ENCODE results near the gene CYP2J2.

The CYP2J2 gene

DNA sequence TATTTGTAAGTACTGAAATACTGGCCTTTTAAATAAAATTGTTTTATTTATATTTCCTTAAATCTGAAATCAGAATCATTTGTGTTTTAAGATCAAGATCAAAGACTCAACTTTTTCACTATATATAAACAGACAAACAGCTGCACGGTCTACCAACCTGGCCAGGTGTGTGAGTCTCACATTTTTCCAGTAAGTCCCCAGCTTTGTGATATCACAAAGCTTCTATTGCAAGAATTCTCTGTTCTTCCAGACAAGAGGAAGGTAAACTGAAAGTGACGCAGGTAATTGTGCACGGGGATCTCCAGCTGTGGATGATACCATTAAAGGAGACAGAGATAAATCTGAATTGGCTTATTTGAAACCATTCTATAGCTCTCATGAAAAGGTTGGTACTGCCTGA, 41.2 kb upstream of the CYP2J2 start:
- DNase-seq, result no peak
- no peaks in the 10 kb centered on the region for H3K36me3 ChIP-seq
- peaks cover 0 to 7% (median 4%) of the 10 kb centered on the region in 4 donors for H3K4me1 ChIP-seq
- no peak overlapping the region for H3K4me3 ChIP-seq
- no peaks in the 10 kb centered on the region for H3K9me3 ChIP-seq
- H3K27ac ChIP-seq, result no peak overlapping the region
- intact Hi-C loops (cut with DNase I; ENCODE audit: low total_unique reads), result loop anchor here (10.0 kb wide), 1 partner anchor 1887 kb away; no protein-coding TSS in a partner anchor
- no peaks in the 10 kb centered on the region for H3K27me3 ChIP-seq
- TF ChIP-seq, protein P1, sequence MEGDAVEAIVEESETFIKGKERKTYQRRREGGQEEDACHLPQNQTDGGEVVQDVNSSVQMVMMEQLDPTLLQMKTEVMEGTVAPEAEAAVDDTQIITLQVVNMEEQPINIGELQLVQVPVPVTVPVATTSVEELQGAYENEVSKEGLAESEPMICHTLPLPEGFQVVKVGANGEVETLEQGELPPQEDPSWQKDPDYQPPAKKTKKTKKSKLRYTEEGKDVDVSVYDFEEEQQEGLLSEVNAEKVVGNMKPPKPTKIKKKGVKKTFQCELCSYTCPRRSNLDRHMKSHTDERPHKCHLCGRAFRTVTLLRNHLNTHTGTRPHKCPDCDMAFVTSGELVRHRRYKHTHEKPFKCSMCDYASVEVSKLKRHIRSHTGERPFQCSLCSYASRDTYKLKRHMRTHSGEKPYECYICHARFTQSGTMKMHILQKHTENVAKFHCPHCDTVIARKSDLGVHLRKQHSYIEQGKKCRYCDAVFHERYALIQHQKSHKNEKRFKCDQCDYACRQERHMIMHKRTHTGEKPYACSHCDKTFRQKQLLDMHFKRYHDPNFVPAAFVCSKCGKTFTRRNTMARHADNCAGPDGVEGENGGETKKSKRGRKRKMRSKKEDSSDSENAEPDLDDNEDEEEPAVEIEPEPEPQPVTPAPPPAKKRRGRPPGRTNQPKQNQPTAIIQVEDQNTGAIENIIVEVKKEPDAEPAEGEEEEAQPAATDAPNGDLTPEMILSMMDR (IDR thresholded peaks at IDR 0.05), result no peak

DNA sequence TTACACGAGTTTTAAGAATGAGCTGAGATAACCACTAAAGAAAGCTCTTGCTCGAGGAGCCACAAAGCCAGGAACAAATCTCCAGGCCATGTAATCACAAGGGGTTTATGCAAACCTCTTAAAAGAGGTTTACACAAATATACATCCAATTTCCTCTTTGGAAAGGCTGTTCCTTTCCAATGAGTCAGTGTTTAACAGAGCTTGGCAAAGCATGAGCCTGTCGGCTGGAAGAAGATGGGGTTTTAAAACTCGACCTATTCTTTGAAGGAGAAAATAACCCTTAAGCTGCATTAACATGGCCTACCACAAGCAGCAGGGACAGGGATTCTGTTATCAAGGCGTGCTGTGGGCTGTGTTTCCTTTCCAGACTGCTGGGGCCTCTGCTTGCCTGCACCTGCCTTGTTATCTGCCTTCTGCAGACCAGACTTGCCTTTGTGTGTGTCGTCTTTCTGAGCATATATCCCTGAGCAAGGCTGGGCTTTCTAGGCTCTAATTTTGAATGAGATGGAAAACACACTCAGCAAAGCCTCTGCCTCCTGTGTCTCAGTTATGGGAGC, 40.6 kb upstream of the CYP2J2 start:
- DNase-seq, result no peak
- H3K4me3 ChIP-seq, result no peak overlapping the region
- H3K9me3 ChIP-seq, result peaks cover 0 to 3% (median 0%) of the 10 kb centered on the region in 3 donors
- intact Hi-C loops (cut with DNase I; ENCODE audit: low total_unique reads), result loop anchor here (10.0 kb wide), 1 partner anchor 1888 kb away; no protein-coding TSS in a partner anchor
- TF ChIP-seq, protein P1 (IDR thresholded peaks at IDR 0.05), result no peak
- H3K4me1 ChIP-seq, result peaks cover 0 to 7% (median 4%) of the 10 kb centered on the region in 4 donors
- no peaks in the 10 kb centered on the region for H3K27me3 ChIP-seq
- no peaks in the 10 kb centered on the region for H3K36me3 ChIP-seq
- H3K27ac ChIP-seq, result no peak overlapping the region

DNA sequence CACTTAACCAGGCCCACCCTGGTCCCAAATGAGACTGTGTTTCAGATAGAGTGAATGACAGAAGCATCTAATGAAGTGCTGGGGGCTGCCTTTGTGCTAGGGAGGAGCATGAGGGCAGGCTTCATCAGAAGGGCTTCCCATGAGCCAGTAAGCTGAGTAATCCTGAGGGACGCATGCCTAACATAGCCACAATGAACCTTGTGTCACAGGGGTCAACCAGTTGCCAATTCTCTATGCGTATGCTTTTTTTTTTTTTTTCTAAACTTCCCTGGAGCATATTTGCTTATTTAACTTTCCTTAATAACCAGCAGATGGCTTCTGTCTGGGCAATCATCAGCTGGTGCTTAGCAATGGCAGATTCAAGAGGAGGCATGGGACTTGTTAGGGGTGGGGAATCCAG, 25.5 kb upstream of the CYP2J2 start:
- no peaks in the 10 kb centered on the region for H3K27me3 ChIP-seq
- H3K9me3 ChIP-seq, result no peaks in the 10 kb centered on the region
- intact Hi-C loops (cut with DNase I; ENCODE audit: low total_unique reads), result no loop called here
- no peak for DNase-seq
- H3K27ac ChIP-seq, result no peak overlapping the region
- no peaks in the 10 kb centered on the region for H3K4me1 ChIP-seq
- no peaks in the 10 kb centered on the region for H3K36me3 ChIP-seq
- TF ChIP-seq, protein P1 (IDR thresholded peaks at IDR 0.05), result no peak
- no peak overlapping the region for H3K4me3 ChIP-seq

DNA sequence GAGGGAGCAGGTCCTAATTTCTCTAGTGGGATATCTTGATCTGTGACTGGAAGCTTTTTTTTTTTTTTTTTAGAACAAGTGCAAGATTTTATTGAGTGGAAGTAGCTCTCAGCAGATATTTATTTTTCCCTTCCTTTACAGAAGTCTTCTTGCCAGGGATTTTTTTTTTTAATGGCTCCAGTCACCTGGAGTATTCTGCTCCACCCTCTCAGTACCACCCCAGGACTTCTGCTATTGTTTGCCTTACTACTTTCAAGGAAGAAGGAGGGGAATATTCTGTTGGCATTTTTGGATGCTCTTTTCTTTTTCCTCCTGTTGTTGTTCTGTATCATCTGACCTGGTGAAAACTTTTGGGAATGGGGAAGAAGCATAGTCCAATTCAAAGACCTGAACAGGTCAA, 23.1 kb upstream of the CYP2J2 start:
- H3K27ac ChIP-seq, result no peak overlapping the region
- DNase-seq, result no peak
- H3K9me3 ChIP-seq, result no peaks in the 10 kb centered on the region
- intact Hi-C loops (cut with DNase I; ENCODE audit: low total_unique reads), result no loop called here
- no peaks in the 10 kb centered on the region for H3K36me3 ChIP-seq
- H3K4me3 ChIP-seq, result no peak overlapping the region
- no peaks in the 10 kb centered on the region for H3K27me3 ChIP-seq
- TF ChIP-seq, protein P1 (IDR thresholded peaks at IDR 0.05), result no peak
- H3K4me1 ChIP-seq, result no peaks in the 10 kb centered on the region

DNA sequence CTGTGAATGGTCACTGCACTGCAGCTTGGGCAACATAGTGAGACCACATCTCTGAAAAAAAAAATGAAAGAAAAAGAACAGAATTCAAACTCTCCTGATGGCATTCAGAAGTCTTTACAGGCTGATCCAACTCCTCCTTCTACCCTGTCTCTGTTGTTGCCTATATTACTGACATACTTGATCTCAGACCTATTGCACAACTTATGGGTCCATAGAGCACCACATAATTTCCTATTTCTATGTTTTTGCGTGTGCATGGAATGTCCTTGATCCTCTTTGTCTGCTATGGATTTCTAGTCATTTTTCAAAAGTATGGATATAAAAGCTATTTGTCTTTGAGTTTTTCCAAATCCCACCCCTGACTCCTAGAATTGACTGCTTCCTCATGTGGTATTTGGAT, 22.4 kb upstream of the CYP2J2 start:
- Histone ChIP-seq H3K9me3 (no peaks in the 10 kb centered on the region), H3K4me3 (no peak overlapping the region), H3K36me3 (no peaks in the 10 kb centered on the region), H3K4me1 (no peaks in the 10 kb centered on the region), H3K27ac (no peak overlapping the region), H3K27me3 (no peaks in the 10 kb centered on the region)
- intact Hi-C loops (cut with DNase I; ENCODE audit: low total_unique reads), result no loop called here
- no peak for DNase-seq
- TF ChIP-seq, protein P1 (IDR thresholded peaks at IDR 0.05), result no peak
